Mucosa of descending colon (tissue), 3 donors: ENCODE data around the gene ZNF208. TPM values are rescaled to one million over a fixed set of nuclear protein-coding genes. Genes with fewer than 3 reads are reported as not detected.

ENCODE experiments used
- ATAC-seq: fragments of 200-7000 bp; cut with Tn5 transposase; one replicate; pipeline ENCODE4 v1.9.1; 2020; ENCODE audit warnings: mild to moderate bottlenecking, moderate library complexity
- DNase-seq, 3 donors: peaks; one replicate each; pipeline ENCODE4 v3.0.0-alpha.2; 2020
- H3K36me3 ChIP-seq: fragments of 200-600 bp; one replicate; pipeline ENCODE4 v1.8.0; 2021; ENCODE audit warnings: low read depth, mild to moderate bottlenecking
- H3K4me1 ChIP-seq: fragments of 200-600 bp; one replicate; pipeline ENCODE4 v1.8.0; 2021; ENCODE audit warnings: low read depth, mild to moderate bottlenecking
- H3K4me3 ChIP-seq: fragments of 200-600 bp; one replicate; pipeline ENCODE4 v1.8.0; 2021; ENCODE audit warnings: mild to moderate bottlenecking
- H3K9me3 ChIP-seq: fragments of 200-600 bp; one replicate; pipeline ENCODE4 v1.8.0; 2021; ENCODE audit warnings: mild to moderate bottlenecking
- CTCF ChIP-seq: fragments of 200-600 bp; IDR thresholded peaks from one replicate; pipeline ENCODE4 v1.8.0; 2022; ENCODE audit warnings: antibody characterized with exemption, mild to moderate bottlenecking
- intact Hi-C, 2 donors: fragments of 100-400 bp; cut with DNase I in 1 of 2; cut with micrococcal nuclease in 1 of 2; formaldehyde crosslinking; loops; one replicate each; pipeline versions ENCODE4 v1.11.0 to v1.11.1; 2022; cut with DNase I, micrococcal nuclease
- total RNA-seq, 3 donors: library from RNA; stranded (reverse); fragmentation: NEBNext Ultra II Directional in 2 of 3; extraction: Animal tissue kit (Norgen Biotek cat#: 25700) in 2 of 3; gene quantifications; one replicate each; pipeline versions ENCODE4 v1.2.1 to v1.2.4, GENCODE V29; 2021 to 2023
- donor health status: DM: no; HTN: no; CAD: no; lungs with moderate emphysema.
- donor health status: DM: no; HTN: no; CAD: no.
- donor health status: DM: no; HTN: yes; CAD: no.

Gene ZNF208
- total RNA-seq, 3 donors from 2014 or later: 0.67 to 24.8 (median 2.1) TPM

GRCh38 chr19:21915411-21915810 is 95.3 kb downstream of the ZNF208 start:
- intact Hi-C loops: no loop called here
- peaks cover 62% of the 10 kb centered on the region for H3K9me3 ChIP-seq
- no peak overlapping the region for H3K4me3 ChIP-seq
- TF ChIP-seq CTCF: no peak
- H3K4me1 ChIP-seq: no peaks in the 10 kb centered on the region
- no peaks in the 10 kb centered on the region for H3K36me3 ChIP-seq
- DNase-seq (no peak), ATAC-seq (no peak)

GRCh38 chr19:21912654-21913053 is 98.1 kb downstream of the ZNF208 start:
- no peak for TF ChIP-seq CTCF
- Histone ChIP-seq H3K4me3 (no peak overlapping the region), H3K4me1 (no peaks in the 10 kb centered on the region), H3K36me3 (no peaks in the 10 kb centered on the region), H3K9me3 (peaks cover 52% of the 10 kb centered on the region)
- DNase-seq: no peak
- intact Hi-C loops: no loop called here
- ATAC-seq: no peak

GRCh38 chr19:21910318-21910717 is 100.4 kb downstream of the ZNF208 start:
- ATAC-seq (no peak), DNase-seq (no peak)
- Histone ChIP-seq H3K4me1 (no peaks in the 10 kb centered on the region), H3K4me3 (no peak overlapping the region), H3K36me3 (no peaks in the 10 kb centered on the region), H3K9me3 (peaks cover 39% of the 10 kb centered on the region)
- no peak for TF ChIP-seq CTCF
- intact Hi-C loops: no loop called here

- no peak for TF ChIP-seq CTCF
- ATAC-seq (no peak), DNase-seq (no peak)
- Histone ChIP-seq H3K9me3 (peaks cover 33% of the 10 kb centered on the region), H3K4me3 (no peak overlapping the region), H3K4me1 (no peaks in the 10 kb centered on the region), H3K36me3 (no peaks in the 10 kb centered on the region)
- intact Hi-C loops: no loop called here
Observed at GRCh38 chr19:21908066-21908465, 102.7 kb downstream of the ZNF208 start.

GRCh38 chr19:21907516-21907915 is 103.2 kb downstream of the ZNF208 start:
- Histone ChIP-seq H3K4me3 (no peak overlapping the region), H3K36me3 (no peaks in the 10 kb centered on the region), H3K9me3 (peaks cover 27% of the 10 kb centered on the region), H3K4me1 (no peaks in the 10 kb centered on the region)
- no peak for TF ChIP-seq CTCF
- intact Hi-C loops: no loop called here
- DNase-seq (no peak), ATAC-seq (no peak)

- DNase-seq (no peak), ATAC-seq (no peak)
- H3K9me3 ChIP-seq: peaks cover 28% of the 10 kb centered on the region
- no peaks in the 10 kb centered on the region for H3K36me3 ChIP-seq
- no peaks in the 10 kb centered on the region for H3K4me1 ChIP-seq
- TF ChIP-seq CTCF: no peak
- intact Hi-C loops: no loop called here
- H3K4me3 ChIP-seq: no peak overlapping the region
Observed at GRCh38 chr19:21902571-21902970, 108.2 kb downstream of the ZNF208 start.
